22Rv1 (cell line): Measurements from ENCODE around the gene FHAD1.

ENCODE experiments used
- CTCF ChIP-seq: fragments of 450-650 bp; IDR thresholded peaks from 2 replicates; pipeline ENCODE4 v1.5.1; 2017; ENCODE audit warnings: mild to moderate bottlenecking
- ZFX ChIP-seq: fragments of 450-650 bp; IDR thresholded peaks from 2 replicates; pipeline ENCODE4 v1.6.1; 2017; ENCODE audit warnings: antibody characterized with exemption, borderline replicate concordance

- TF ChIP-seq CTCF (no peak), ZFX (no peak)
Measured at GRCh38 chr1:15224259-15224869, 22.7 kb upstream of the FHAD1 start.
